Fibroblast of lung (primary cell): ENCODE data around the gene COL9A1. TPM values are rescaled to one million over a fixed set of nuclear protein-coding genes. Genes with fewer than 3 reads are reported as not detected.
"Not testable (repeated sequence)": the region's sequence is repeated elsewhere in the genome, so short reads cannot be mapped to it uniquely, and the experiment has no call there.

Source experiments
- DNase-seq, 2 donors: peaks; one replicate each; pipeline versions ENCODE4 v3.0.0 to v3.0.0-alpha.2; 2010; ENCODE audit warnings: low read depth in 2 of 2
- H2AFZ ChIP-seq: 2 replicates; pipeline ENCODE4 v1.5.1; 2012; ENCODE audit warnings: low read length, control low read depth, inconsistent platforms
- H3K27ac ChIP-seq: 2 replicates; pipeline ENCODE4 v1.5.1; 2011; ENCODE audit warnings: low read length, control low read depth; ENCODE audit not compliant: insufficient read depth
- H3K27me3 ChIP-seq: 2 replicates; pipeline ENCODE4 v1.5.1; 2011; ENCODE audit warnings: mild to moderate bottlenecking, low read length; ENCODE audit not compliant: control insufficient read depth, insufficient read depth
- H3K36me3 ChIP-seq: 2 replicates; pipeline ENCODE4 v1.5.1; 2011; ENCODE audit warnings: low read length; ENCODE audit not compliant: control insufficient read depth, insufficient read depth
- H3K4me1 ChIP-seq: 2 replicates; pipeline ENCODE4 v1.5.1; 2011; ENCODE audit warnings: low read length; ENCODE audit not compliant: control insufficient read depth, insufficient read depth; ENCODE audit errors: extremely low read depth
- H3K4me2 ChIP-seq: 2 replicates; pipeline ENCODE4 v1.5.1; 2011; ENCODE audit warnings: low read length, control low read depth; ENCODE audit not compliant: insufficient read depth; ENCODE audit errors: extremely low read depth
- H3K4me3 ChIP-seq, 4 experiments: fragments of 200-600 bp in 1 of 4; sonication (generic) in 1 of 4; replicated peaks in 1 of 4; 2 replicates each; pipeline ENCODE4 v1.5.1; 2011 to 2016; ENCODE audit warnings: low read length in 4 of 4, low read depth in 3 of 4, mild to moderate bottlenecking in 3 of 4, control low read depth in 2 of 4, inconsistent platforms in 1 of 4, mixed read lengths in 1 of 4; ENCODE audit not compliant: insufficient read depth in 1 of 4; ENCODE audit errors: control extremely low read depth in 1 of 4
- H3K79me2 ChIP-seq: 2 replicates; pipeline ENCODE4 v1.5.1; 2012; ENCODE audit warnings: mild to moderate bottlenecking, low read length, inconsistent platforms; ENCODE audit not compliant: control insufficient read depth, insufficient read depth
- H3K9ac ChIP-seq: 2 replicates; pipeline ENCODE4 v1.5.1; 2011; ENCODE audit warnings: mild to moderate bottlenecking, low read length, control low read depth; ENCODE audit not compliant: insufficient read depth
- H3K9me3 ChIP-seq: 2 replicates; pipeline ENCODE4 v1.5.1; 2012; ENCODE audit warnings: low read depth, low read length; ENCODE audit not compliant: control insufficient read depth, insufficient read depth
- H4K20me1 ChIP-seq: 2 replicates; pipeline ENCODE4 v1.5.1; 2011; ENCODE audit warnings: low read length; ENCODE audit not compliant: control insufficient read depth, insufficient read depth; ENCODE audit errors: extremely low read depth
- CTCF ChIP-seq, 2 donors: IDR thresholded peaks in 1 of 2; conservative IDR thresholded peaks in 1 of 2; 1 replicate in 1 of 2; 2 replicates in 1 of 2; pipeline ENCODE4 v1.5.1; 2011 to 2012; ENCODE audit warnings: low read length in 2 of 2, control low read depth in 1 of 2, inconsistent platforms in 1 of 2, low read depth in 1 of 2, mild to moderate bottlenecking in 1 of 2
- EZH2 ChIP-seq: IDR thresholded peaks from 2 replicates; pipeline ENCODE4 v1.5.1; 2012; ENCODE audit warnings: low read length, control low read depth, mild to moderate bottlenecking; ENCODE audit errors: missing control alignments
- polyA plus RNA-seq, 2 donors: library from polyadenylated mRNA; depleted of rRNA in 1 of 2; stranded (reverse) in 1 of 2; unstranded in 1 of 2; fragments of >200 nt; gene quantifications; 2 replicates each; pipeline ENCODE4 v1.2.1, GENCODE V29; 2011 to 2012; ENCODE audit warnings: missing spikeins in 1 of 2
- total RNA-seq: library from RNA; depleted of rRNA; stranded (reverse); fragments of >200 nt; gene quantifications from 2 replicates; pipeline ENCODE4 v1.2.1, GENCODE V29; 2014

Gene COL9A1
- total and polyA plus RNA-seq, 2 donors (not counting 1 experiment from before 2014, with no cell fraction given), result not detected

GRCh38 chr6:70309243-70309642 lies 6.4 kb upstream of the COL9A1 start:
- no peak overlapping the region for H3K4me2 ChIP-seq
- no peaks in the 10 kb centered on the region for H3K36me3 ChIP-seq
- no peaks in the 10 kb centered on the region for H3K4me1 ChIP-seq
- no peaks in the 10 kb centered on the region for H3K79me2 ChIP-seq
- DNase-seq, result no peak
- no peak overlapping the region for H2AFZ ChIP-seq
- TF ChIP-seq EZH2 (no peak), CTCF (conservative IDR thresholded peaks at IDR 0.05 in 1 of 2, IDR thresholded peaks at IDR 0.05 in 1 of 2; ENCODE audit: low read depth in 1 of 2, low read length in 2 of 2) (no peak)
- H3K27me3 ChIP-seq, result peaks cover 5% of the 10 kb centered on the region
- H3K9ac ChIP-seq, result no peak overlapping the region
- H3K27ac ChIP-seq, result no peak overlapping the region
- no peaks in the 10 kb centered on the region for H3K9me3 ChIP-seq
- no peaks in the 10 kb centered on the region for H4K20me1 ChIP-seq
- no peak overlapping the region for H3K4me3 ChIP-seq

GRCh38 chr6:70308142-70308541 lies 5.3 kb upstream of the COL9A1 start:
- H3K27ac ChIP-seq, H3K4me3 ChIP-seq, H3K4me2 ChIP-seq, H3K9me3 ChIP-seq, H2AFZ ChIP-seq, H3K9ac ChIP-seq, H3K27me3 ChIP-seq, H3K36me3 ChIP-seq, H3K4me1 ChIP-seq, H4K20me1 ChIP-seq, H3K79me2 ChIP-seq, DNase-seq: not testable (repeated sequence)

- no peaks in the 10 kb centered on the region for H3K9me3 ChIP-seq
- H3K27me3 ChIP-seq, result peaks cover 3% of the 10 kb centered on the region
These were observed 4.1 kb upstream of the COL9A1 start for GRCh38 chr6:70307008-70307407.

More at GRCh38 chr6:70307008-70307407, 4.1 kb upstream of the COL9A1 start:
- Histone ChIP-seq H3K4me2 (no peak overlapping the region), H3K4me1 (no peaks in the 10 kb centered on the region), H3K79me2 (no peaks in the 10 kb centered on the region), H3K9ac (no peak overlapping the region), H3K27ac (no peak overlapping the region), H3K36me3 (no peaks in the 10 kb centered on the region), H4K20me1 (no peaks in the 10 kb centered on the region), H3K4me3 (no peak overlapping the region), H2AFZ (no peak overlapping the region)
- TF ChIP-seq EZH2 (no peak), CTCF (conservative IDR thresholded peaks at IDR 0.05 in 1 of 2, IDR thresholded peaks at IDR 0.05 in 1 of 2; ENCODE audit: low read depth in 1 of 2, low read length in 2 of 2) (no peak)
- no peak for DNase-seq
